ENCODE data around the gene MAT1A. TPM values are rescaled to one million over a fixed set of nuclear protein-coding genes. Genes with fewer than 3 reads are reported as not detected.

MAT1A gene
- total and polyA plus RNA-seq, 2 of the 8 experiments (the other 6 are each of a cell fraction or from before 2014, with no cell fraction given): 4.1 to 6.4 TPM

GRCh38 chr10:80319725-80320290 lies 30.4 kb upstream of the MAT1A start (continued):
- TF ChIP-seq KDM5A (IDR thresholded peaks at IDR 0.05; ENCODE audit: low read length): no peak
- TF ChIP-seq CBX5 (IDR thresholded peaks at IDR 0.05; ENCODE audit: low read depth, low read length): no peak
- TF ChIP-seq EGR1 (IDR thresholded peaks at IDR 0.05; ENCODE audit: borderline replicate concordance, low read depth, low read length): no peak
- TF ChIP-seq JUND (IDR thresholded peaks at IDR 0.05; ENCODE audit: low read length): no peak
- no peak for TF ChIP-seq SRF (IDR thresholded peaks at IDR 0.05; ENCODE audit: low read depth, low read length)
- no peak for TF ChIP-seq SIX5 (IDR thresholded peaks at IDR 0.05; ENCODE audit: low read depth, low read length)
- TF ChIP-seq PHF8 (conservative IDR thresholded peaks at IDR 0.05; ENCODE audit: low read depth, low read length): no peak
